HG02840 (cell line): ENCODE results near the gene KRT4.

Source experiments
- ATAC-seq: cut with Tn5 transposase; IDR thresholded peaks from one replicate; pipeline ENCODE4 v1.9.1; 2021; ENCODE audit warnings: mild to moderate bottlenecking, moderate library complexity, moderate number of reproducible peaks; ENCODE audit not compliant: unreplicated experiment, low FRiP score

KRT4 gene

DNA sequence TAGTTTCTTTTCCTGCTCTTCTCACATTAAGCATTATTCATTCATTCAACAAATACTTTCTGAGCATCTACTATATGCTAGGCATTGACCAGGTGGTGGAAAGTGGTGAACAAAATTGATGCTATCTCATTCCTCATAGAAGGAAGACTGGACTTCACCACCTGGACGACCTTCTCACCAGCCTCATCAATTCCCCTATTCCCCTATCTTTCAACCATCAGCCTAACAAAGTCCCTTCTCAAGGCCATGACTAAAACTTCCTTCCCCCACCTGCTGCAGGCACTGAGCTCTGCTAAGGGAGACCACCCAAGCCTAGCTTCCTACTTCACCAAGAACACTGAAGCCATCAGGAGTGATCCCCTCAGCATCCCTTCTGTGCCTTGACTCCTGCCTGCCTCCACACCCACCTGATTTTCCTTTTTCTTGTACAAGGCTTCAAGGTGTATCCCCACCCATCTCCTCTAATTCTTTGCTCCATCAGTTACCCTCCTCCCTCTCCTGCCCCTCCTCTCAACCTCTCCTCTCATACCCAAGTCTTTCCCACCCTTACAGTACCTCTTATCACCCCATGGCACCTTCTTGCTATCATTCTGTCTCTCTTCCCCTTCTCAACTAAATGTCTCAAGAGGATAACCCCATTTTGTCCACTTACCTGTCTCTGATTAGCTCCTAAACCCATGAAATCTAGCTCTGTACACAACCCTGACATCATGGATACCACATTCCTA lies 56.3 kb downstream of the KRT4 start:
- no peak for ATAC-seq
